Measurements from ENCODE around the gene MDM1. TPM values are rescaled to one million over a fixed set of nuclear protein-coding genes. Genes with fewer than 3 reads are reported as not detected.
A peak's percentile ranks its signal among the peaks of the same experiment; 100 is the strongest.

Gene MDM1, protein sequence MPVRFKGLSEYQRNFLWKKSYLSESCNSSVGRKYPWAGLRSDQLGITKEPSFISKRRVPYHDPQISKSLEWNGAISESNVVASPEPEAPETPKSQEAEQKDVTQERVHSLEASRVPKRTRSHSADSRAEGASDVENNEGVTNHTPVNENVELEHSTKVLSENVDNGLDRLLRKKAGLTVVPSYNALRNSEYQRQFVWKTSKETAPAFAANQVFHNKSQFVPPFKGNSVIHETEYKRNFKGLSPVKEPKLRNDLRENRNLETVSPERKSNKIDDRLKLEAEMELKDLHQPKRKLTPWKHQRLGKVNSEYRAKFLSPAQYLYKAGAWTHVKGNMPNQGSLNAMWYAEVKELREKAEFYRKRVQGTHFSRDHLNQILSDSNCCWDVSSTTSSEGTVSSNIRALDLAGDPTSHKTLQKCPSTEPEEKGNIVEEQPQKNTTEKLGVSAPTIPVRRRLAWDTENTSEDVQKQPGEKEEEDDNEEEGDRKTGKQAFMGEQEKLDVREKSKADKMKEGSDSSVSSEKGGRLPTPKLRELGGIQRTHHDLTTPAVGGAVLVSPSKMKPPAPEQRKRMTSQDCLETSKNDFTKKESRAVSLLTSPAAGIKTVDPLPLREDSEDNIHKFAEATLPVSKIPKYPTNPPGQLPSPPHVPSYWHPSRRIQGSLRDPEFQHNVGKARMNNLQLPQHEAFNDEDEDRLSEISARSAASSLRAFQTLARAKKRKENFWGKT
- total RNA-seq (10 to 100 TPM; 17.6 to 38.9 (median 24.2) TPM), polyA plus RNA-seq (10 to 100 TPM; 13.5 to 22.5 (median 13.9) TPM)
- long read RNA-seq, donor 1, partial matches to known transcripts = 0 of 2 reads
- long read RNA-seq, donor 1, other reads (novel, unspliced or antisense) = 0 of 2 reads
- long read RNA-seq, donor 2, partial matches to known transcripts = 0 of 3 reads
- long read RNA-seq, donor 2, other reads (novel, unspliced or antisense) = 0 of 3 reads

DNA sequence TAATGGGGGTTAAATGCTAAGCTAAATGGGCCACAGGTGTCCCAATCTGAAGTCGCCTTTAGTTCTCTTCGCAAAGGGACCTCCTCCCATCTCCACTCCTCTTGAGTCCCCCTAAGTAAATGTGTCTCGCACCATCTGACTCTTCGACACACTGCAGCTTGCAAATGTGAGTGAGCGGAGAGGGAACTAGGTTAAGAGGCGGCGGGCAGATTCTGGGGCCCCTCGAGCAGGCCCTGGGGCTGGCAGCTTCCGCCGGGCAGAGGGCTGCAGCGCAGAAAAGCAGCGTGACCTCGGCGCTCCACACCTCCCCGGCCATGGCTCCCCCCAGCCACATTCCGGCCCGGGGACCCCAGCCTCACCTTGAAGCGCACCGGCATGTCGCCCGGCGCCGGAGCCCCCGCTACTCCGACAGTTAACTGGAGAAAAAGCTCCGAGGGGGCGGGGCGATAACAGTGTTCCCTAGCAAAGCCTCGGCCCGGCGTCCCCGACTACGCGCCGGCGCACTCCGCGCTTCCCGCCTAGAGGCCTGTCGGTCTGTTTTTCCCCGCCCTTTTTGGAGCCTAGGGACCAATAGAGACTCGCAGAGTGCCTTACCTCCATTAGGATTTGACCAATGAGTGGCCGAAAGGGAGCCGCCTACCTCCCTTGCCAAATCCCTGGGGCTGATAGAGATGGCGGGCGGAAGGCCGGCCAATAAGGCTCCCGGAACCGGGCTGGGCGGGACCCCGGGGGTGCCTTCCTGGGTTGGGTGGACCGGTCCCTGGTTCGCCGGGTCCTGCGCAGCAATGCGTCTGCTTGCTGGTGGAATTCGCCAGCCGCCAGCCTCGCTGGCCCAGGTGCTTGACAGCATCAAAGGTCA, at the start of gene MDM1:
MDM1 (minus strand) TSS at position 494 of the 859 bp plus-strand sequence; CDS start at position 377, 117 bp downstream.
- WGBS, 5 donors = 0 to 1% (median 0%) methylated on average over 36 to 59 of the region's 59 CpGs
- H3K27ac ChIP-seq = peak within 1 kb of the TSS; percentile 51 to 90 (median 83)
- H3K27me3 ChIP-seq (replicated peaks in 1 of 7) = no peaks in the 10 kb centered on the region
- intact Hi-C loops (cut with DNase I; ENCODE audit: low total_unique reads) = no loop called here
- H3K4me1 ChIP-seq = peaks cover 10 to 66% (median 26%) of the 10 kb centered on the region in 6 donors
- H3K4me3 ChIP-seq = peak within 1 kb of the TSS; percentile 82 to 97 (median 90)
- no peaks in the 10 kb centered on the region for H3K9me3 ChIP-seq
- TF ChIP-seq, protein P1, sequence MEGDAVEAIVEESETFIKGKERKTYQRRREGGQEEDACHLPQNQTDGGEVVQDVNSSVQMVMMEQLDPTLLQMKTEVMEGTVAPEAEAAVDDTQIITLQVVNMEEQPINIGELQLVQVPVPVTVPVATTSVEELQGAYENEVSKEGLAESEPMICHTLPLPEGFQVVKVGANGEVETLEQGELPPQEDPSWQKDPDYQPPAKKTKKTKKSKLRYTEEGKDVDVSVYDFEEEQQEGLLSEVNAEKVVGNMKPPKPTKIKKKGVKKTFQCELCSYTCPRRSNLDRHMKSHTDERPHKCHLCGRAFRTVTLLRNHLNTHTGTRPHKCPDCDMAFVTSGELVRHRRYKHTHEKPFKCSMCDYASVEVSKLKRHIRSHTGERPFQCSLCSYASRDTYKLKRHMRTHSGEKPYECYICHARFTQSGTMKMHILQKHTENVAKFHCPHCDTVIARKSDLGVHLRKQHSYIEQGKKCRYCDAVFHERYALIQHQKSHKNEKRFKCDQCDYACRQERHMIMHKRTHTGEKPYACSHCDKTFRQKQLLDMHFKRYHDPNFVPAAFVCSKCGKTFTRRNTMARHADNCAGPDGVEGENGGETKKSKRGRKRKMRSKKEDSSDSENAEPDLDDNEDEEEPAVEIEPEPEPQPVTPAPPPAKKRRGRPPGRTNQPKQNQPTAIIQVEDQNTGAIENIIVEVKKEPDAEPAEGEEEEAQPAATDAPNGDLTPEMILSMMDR (IDR thresholded peaks at IDR 0.05 in 8 of 11, conservative IDR thresholded peaks at IDR 0.05 in 3 of 11) = peak in 3 of 11 experiments; percentile 5 to 35 (median 21)
- TF ChIP-seq POLR2AphosphoS5 (IDR thresholded peaks at IDR 0.05) = peak; percentile 84 to 88 (median 87)
- peak in 1 of 3 donors; percentile 53 for TF ChIP-seq POLR2A (IDR thresholded peaks at IDR 0.05)
- DNase-seq = peak; percentile 99
- H3K36me3 ChIP-seq = peaks cover 0 to 26% (median 3%) of the 10 kb centered on the region in 6 donors

DNA sequence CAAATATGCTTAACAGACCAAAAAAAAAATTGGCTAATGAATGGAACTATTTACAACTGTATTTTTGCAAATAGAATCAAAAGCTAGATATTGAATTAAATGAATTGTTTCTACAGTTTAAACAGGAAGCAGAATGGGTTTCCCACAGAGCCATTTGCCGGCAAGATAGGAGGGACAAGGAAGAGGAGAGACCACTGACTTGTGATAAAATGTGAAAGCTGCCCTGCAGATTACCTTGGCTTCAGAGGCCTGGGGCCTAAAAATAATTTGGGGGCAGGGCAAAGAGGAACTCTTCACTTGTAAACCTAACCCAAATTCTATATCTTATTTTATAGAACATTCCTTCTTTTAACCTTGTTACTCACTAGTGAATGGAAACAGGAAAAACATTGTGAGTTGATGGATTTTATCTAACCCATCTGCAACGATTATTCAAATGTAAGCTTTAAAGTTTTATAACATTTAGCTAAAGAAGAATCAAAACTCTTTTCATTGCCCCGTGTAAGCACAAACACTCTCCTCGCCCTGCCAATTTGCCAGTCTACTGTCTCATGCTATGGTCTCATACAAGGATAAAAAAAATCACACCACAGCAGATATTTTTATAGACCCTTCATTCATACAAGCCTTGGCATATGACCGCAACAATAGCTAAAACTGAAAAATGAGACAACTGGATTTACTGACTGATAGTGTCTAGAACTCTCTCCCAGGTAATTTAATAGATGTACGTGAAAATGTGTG, 49.5 kb upstream of the MDM1 start:
- Histone ChIP-seq H3K9me3 (no peaks in the 10 kb centered on the region), H3K27ac (peak overlapping the region in 1 of 8 donors; percentile 66), H3K27me3 (replicated peaks in 1 of 7) (no peaks in the 10 kb centered on the region), H3K36me3 (no peaks in the 10 kb centered on the region), H3K4me1 (peaks cover 0 to 63% (median 25%) of the 10 kb centered on the region in 6 donors), H3K4me3 (no peak overlapping the region)
- DNase-seq = no peak
- TF ChIP-seq, protein P1 (IDR thresholded peaks at IDR 0.05 in 8 of 11, conservative IDR thresholded peaks at IDR 0.05 in 3 of 11) = no peak
- TF ChIP-seq POLR2AphosphoS5 (IDR thresholded peaks at IDR 0.05) = no peak
- no peak for TF ChIP-seq POLR2A (IDR thresholded peaks at IDR 0.05)
- 46 to 59% (median 49%) methylated on average over 6 of the region's 6 CpGs for WGBS, 5 donors
- intact Hi-C loops (cut with DNase I; ENCODE audit: low total_unique reads) = no loop called here

DNA sequence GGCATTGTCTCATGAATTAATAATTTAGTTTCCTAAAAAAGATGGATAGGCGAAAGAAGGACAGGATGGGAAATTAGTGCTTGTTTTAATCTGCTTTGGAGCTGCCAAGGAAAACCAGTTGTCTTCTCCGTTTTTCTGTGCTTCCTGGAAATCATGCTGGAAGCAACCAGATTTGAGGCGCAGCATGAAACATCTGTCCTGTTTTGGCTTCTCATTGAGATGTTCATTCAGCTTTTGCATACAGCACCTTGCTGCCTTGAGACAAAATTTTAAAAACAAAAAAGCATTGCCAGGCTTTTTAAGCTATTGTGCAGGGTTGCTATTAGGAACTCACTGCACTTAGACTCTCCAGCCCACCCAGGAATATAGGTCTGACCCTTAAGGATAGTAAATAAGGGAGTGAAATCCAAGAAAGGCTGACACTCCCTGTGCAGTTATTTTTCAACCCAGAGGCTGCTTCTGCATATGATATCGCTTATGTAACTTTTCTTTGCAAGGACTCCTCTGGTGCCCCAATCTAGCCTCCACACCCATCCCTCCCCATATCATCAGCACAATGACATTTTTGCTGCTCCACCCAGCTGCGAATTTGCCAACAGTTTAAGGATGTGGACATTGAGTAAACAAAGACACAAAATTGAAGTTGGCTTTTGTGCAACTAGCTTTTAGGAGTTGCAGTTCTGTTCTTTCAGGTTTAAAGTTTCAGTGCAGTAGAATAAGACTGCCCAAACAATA, 46.9 kb upstream of the MDM1 start:
- WGBS, 5 donors = 42 to 57% (median 46%) methylated on average over 5 of the region's 5 CpGs
- Histone ChIP-seq H3K4me1 (peaks cover 1 to 78% (median 33%) of the 10 kb centered on the region in 6 donors), H3K27ac (peak overlapping the region in 4 of 8 donors; percentile 13 to 66 (median 50))

More for the DNA sequence above, 46.9 kb upstream of the MDM1 start:
- H3K9me3 ChIP-seq = no peaks in the 10 kb centered on the region
- H3K4me3 ChIP-seq = no peak overlapping the region
- DNase-seq = no peak
- no peaks in the 10 kb centered on the region for H3K36me3 ChIP-seq
- TF ChIP-seq, protein P1 (IDR thresholded peaks at IDR 0.05 in 8 of 11, conservative IDR thresholded peaks at IDR 0.05 in 3 of 11) = no peak
- TF ChIP-seq POLR2AphosphoS5 (IDR thresholded peaks at IDR 0.05) (peak in 1 of 3 donors; percentile 17), POLR2A (IDR thresholded peaks at IDR 0.05) (no peak)
- H3K27me3 ChIP-seq (replicated peaks in 1 of 7) = no peaks in the 10 kb centered on the region
- intact Hi-C loops (cut with DNase I; ENCODE audit: low total_unique reads) = no loop called here
